CD4-positive, alpha-beta T cell treated with Interleukin-4 for 4 hours (primary cell): ENCODE measurements around the gene ARHGAP9.
"Not testable (repeated sequence)": the region's sequence is repeated elsewhere in the genome, so short reads cannot be mapped to it uniquely, and the experiment has no call there.

Experiments used
- DNase-seq: peaks from one replicate; pipeline ENCODE4 v3.0.0-alpha.2; 2020

The ARHGAP9 gene

GRCh38 chr12:57517187-57517586, 37.5 kb upstream of the ARHGAP9 start:
- DNase-seq, result no peak

- DNase-seq, result no peak
These were observed 37.0 kb upstream of the ARHGAP9 start for GRCh38 chr12:57516617-57517153.

- DNase-seq, result no peak
These were observed 36.4 kb upstream of the ARHGAP9 start for GRCh38 chr12:57515934-57516541.

GRCh38 chr12:57515408-57515933, 35.8 kb upstream of the ARHGAP9 start:
- DNase-seq, result no peak

GRCh38 chr12:57514720-57515407, 35.2 kb upstream of the ARHGAP9 start:
- DNase-seq, result no peak

GRCh38 chr12:57514246-57514645, 34.6 kb upstream of the ARHGAP9 start:
- DNase-seq, result not testable (repeated sequence)

- not testable (repeated sequence) for DNase-seq
These were observed 34.0 kb upstream of the ARHGAP9 start for GRCh38 chr12:57513677-57514076.

GRCh38 chr12:57513266-57513665, 33.6 kb upstream of the ARHGAP9 start:
- DNase-seq, result no peak

GRCh38 chr12:57512665-57513064, 33.0 kb upstream of the ARHGAP9 start:
- DNase-seq, result no peak

- no peak for DNase-seq
These were observed 32.1 kb upstream of the ARHGAP9 start for GRCh38 chr12:57511588-57512325.

- DNase-seq, result no peak
These were observed 31.5 kb upstream of the ARHGAP9 start for GRCh38 chr12:57511161-57511560.

- not testable (repeated sequence) for DNase-seq
These were observed 28.1 kb upstream of the ARHGAP9 start for GRCh38 chr12:57507796-57508195.

GRCh38 chr12:57506541-57506940, 26.9 kb upstream of the ARHGAP9 start:
- not testable (repeated sequence) for DNase-seq

GRCh38 chr12:57502311-57502969, 22.8 kb upstream of the ARHGAP9 start:
- not testable (repeated sequence) for DNase-seq

GRCh38 chr12:57500213-57500612, 20.5 kb upstream of the ARHGAP9 start:
- no peak for DNase-seq

GRCh38 chr12:57498571-57498970, 18.9 kb upstream of the ARHGAP9 start:
- DNase-seq, result no peak

GRCh38 chr12:57498132-57498502, 18.5 kb upstream of the ARHGAP9 start:
- DNase-seq, result no peak

GRCh38 chr12:57497223-57498131, 17.8 kb upstream of the ARHGAP9 start:
- DNase-seq, result no peak

- no peak for DNase-seq
These were observed 17.2 kb upstream of the ARHGAP9 start for GRCh38 chr12:57496822-57497221.

- DNase-seq, result not testable (repeated sequence)
These were observed 15.5 kb upstream of the ARHGAP9 start for GRCh38 chr12:57495051-57495701.
